GM21717 (cell line): ENCODE measurements around the gene A3GALT2.
"Not testable (repeated sequence)": the region's sequence is repeated elsewhere in the genome, so short reads cannot be mapped to it uniquely, and the experiment has no call there.

Experiments used
- ATAC-seq: cut with Tn5 transposase; IDR thresholded peaks from one replicate; pipeline ENCODE4 v1.9.1; 2021; ENCODE audit warnings: mild to moderate bottlenecking, moderate library complexity; ENCODE audit not compliant: unreplicated experiment

Gene A3GALT2

GRCh38 chr1:33295023-33295422, 25.9 kb downstream of the A3GALT2 start:
- ATAC-seq, result no peak

- no peak for ATAC-seq
Measured at GRCh38 chr1:33294071-33295010, 26.6 kb downstream of the A3GALT2 start.

GRCh38 chr1:33292726-33293340, 28.1 kb downstream of the A3GALT2 start:
- no peak for ATAC-seq

GRCh38 chr1:33290615-33291014, 30.3 kb downstream of the A3GALT2 start:
- ATAC-seq, result not testable (repeated sequence)

- no peak for ATAC-seq
Measured at GRCh38 chr1:33289858-33290154, 31.1 kb downstream of the A3GALT2 start.

GRCh38 chr1:33288976-33289857, 31.7 kb downstream of the A3GALT2 start:
- no peak for ATAC-seq

GRCh38 chr1:33287317-33287716, 33.6 kb downstream of the A3GALT2 start:
- ATAC-seq, result no peak

GRCh38 chr1:33286451-33287185, 34.3 kb downstream of the A3GALT2 start:
- no peak for ATAC-seq

- no peak for ATAC-seq
Measured at GRCh38 chr1:33284049-33284448, 36.8 kb downstream of the A3GALT2 start.

- no peak for ATAC-seq
Measured at GRCh38 chr1:33282791-33283190, 38.1 kb downstream of the A3GALT2 start.

GRCh38 chr1:33281554-33282303, 39.2 kb downstream of the A3GALT2 start:
- no peak for ATAC-seq

- no peak for ATAC-seq
Measured at GRCh38 chr1:33280091-33280661, 40.7 kb downstream of the A3GALT2 start.

GRCh38 chr1:33277488-33278084, 43.3 kb downstream of the A3GALT2 start:
- ATAC-seq, result no peak

GRCh38 chr1:33276573-33277298, 44.2 kb downstream of the A3GALT2 start:
- no peak for ATAC-seq

GRCh38 chr1:33275706-33276572, 45.0 kb downstream of the A3GALT2 start:
- no peak for ATAC-seq

GRCh38 chr1:33275195-33275594, 45.7 kb downstream of the A3GALT2 start:
- ATAC-seq, result no peak

- no peak for ATAC-seq
Measured at GRCh38 chr1:33274446-33274845, 46.5 kb downstream of the A3GALT2 start.

GRCh38 chr1:33273961-33274371, 46.9 kb downstream of the A3GALT2 start:
- no peak for ATAC-seq
